AG09309 (cell line): Measurements from ENCODE around the gene SNX1.
A peak's percentile ranks its signal among the peaks of the same experiment; 100 is the strongest.
"Not testable (repeated sequence)": the region's sequence is repeated elsewhere in the genome, so short reads cannot be mapped to it uniquely, and the experiment has no call there.

Source experiments
- DNase-seq: peaks from one replicate; pipeline ENCODE4 v3.0.0-alpha.2; 2010; ENCODE audit warnings: low read depth
- H3K4me3 ChIP-seq: 2 replicates; pipeline ENCODE4 v1.5.1; 2011; ENCODE audit warnings: mild to moderate bottlenecking, low read depth, low read length, moderate library complexity; ENCODE audit not compliant: control insufficient read depth
- CTCF ChIP-seq: IDR thresholded peaks from 2 replicates; pipeline ENCODE4 v1.5.1; 2011; ENCODE audit warnings: mild to moderate bottlenecking, low read depth, low read length, inconsistent platforms; ENCODE audit not compliant: insufficient read depth, control insufficient read depth; ENCODE audit errors: missing control alignments

The SNX1 gene

GRCh38 chr15:64107337-64107736, 11.6 kb downstream of the SNX1 start:
- DNase-seq = no peak

DNA sequence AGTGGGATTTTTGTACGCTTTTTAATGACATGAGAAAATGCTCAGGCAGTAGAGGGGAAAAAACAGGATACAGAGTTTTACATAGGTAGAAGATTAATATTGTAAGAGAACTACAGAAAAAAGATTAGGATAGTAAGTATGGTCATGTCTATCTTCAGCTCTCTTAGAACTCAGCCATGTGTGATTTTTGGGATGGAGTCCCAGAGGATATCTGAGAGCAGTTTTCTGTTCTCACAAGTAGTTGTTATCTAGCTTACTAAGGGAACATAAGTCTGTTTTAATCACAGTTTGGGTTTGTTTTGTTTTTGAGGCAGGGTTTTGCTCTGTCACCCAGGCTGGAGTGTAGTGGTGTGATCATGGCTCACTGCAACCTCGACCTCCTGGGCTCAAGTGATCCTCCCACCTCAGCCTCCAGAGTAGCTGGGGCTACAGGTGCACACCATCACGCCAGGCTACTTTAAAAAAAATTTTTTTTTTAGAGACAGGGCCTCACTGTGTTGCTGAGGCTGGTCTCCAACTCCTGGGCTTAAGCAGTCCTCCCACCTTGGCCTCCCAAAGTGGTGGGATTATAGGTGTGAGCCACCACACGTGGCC, 14.4 kb downstream of the SNX1 start:
- H3K4me3 ChIP-seq, DNase-seq: not testable (repeated sequence)

More at GRCh38 chr15:64107337-64107736, 11.6 kb downstream of the SNX1 start:
- TF ChIP-seq CTCF = no peak
- H3K4me3 ChIP-seq = no peak overlapping the region

DNA sequence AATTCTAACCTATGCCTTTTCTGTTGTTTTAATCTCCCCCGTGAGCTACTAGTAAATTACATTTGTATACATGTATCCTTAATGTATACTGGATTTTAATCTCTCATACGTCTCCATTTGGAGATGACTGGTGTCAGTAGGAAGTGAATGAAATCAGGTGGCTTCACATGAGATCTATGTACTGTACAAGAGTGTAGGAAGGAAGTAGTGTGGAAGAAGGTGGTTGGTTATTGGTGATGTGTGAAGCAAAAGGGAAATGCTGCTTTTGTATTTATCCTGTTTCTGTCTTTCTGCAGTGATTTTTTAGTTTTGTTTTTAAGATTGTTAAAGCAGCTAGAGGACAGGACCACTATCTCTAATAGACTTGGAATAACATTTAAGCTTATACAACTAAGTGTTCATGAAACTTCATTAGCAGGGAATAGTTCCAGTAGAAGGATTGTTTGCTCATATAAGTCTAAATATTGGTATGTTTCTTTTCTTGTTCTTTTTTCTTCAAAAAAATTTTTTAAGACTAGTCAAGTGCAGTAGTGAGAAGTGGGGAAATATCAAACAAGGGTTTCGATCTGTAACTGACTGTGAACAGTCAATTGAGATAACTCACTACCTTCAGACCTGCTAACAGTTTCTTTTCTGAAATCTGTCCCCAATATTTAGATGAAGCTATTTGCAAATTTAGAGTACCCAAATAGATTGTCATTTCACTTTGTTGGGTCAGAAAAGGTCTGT, 15.3 kb downstream of the SNX1 start:
- TF ChIP-seq CTCF = no peak
- H3K4me3 ChIP-seq = no peak overlapping the region
- no peak for DNase-seq

DNA sequence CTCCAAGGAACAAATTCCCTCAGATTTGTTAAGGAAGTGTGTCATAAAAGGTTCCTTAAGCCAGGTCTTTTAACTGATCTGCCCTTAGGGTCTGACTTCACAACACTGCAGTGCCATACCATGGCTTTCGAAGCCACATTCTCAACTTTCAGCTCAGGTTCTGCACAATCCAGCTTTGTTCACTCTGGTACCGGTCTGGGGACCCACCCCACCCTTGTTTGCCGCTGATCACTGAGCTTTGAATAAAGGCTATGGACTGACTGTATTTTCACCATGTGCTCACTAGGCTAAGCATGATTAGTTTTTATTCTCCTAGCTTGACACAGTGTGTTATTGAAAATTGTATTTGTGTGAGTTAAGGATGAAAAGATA, 15.9 kb downstream of the SNX1 start:
- DNase-seq = no peak
- no peak overlapping the region for H3K4me3 ChIP-seq
- TF ChIP-seq CTCF = no peak

GRCh38 chr15:64112073-64112772, 16.4 kb downstream of the SNX1 start:
- H3K4me3 ChIP-seq = no peak overlapping the region
- no peak for DNase-seq
- TF ChIP-seq CTCF = no peak

DNA sequence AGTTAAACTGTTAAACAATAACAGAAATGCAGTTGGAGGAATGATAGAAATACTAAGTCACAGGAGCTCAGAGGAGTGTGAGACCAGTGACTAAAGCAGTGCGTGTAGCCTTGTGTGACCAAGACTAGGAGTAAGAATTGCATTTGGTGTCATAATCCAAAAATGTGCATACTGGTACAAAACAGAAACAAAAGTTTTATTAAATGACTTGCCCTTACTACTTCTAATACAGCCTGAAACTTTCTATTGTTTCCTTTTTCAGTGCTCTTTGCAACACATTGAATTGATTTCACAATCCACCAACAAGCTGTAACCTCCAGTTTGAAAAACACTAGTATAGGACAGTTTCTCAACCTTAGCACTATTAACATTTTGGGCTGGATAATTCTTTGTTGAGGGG, 17.1 kb downstream of the SNX1 start:
- H3K4me3 ChIP-seq = no peak overlapping the region
- DNase-seq = peak; percentile 69
- no peak for TF ChIP-seq CTCF
